Trophoblast cell (in vitro differentiated cells and primary cell): Measurements from ENCODE around the gene NTM.

ENCODE experiments used
- DNase-seq, 2 donors: peaks; one replicate each; pipeline ENCODE4 v3.0.0-alpha.2; 2016
- H2AFZ ChIP-seq: 2 replicates; pipeline ENCODE4 v1.6.1; 2013; ENCODE audit warnings: low read length, moderate library complexity, mild to moderate bottlenecking; ENCODE audit not compliant: insufficient read depth, poor library complexity
- H2AK5ac ChIP-seq: 2 replicates; pipeline ENCODE4 v1.6.1; 2013; ENCODE audit warnings: mild to moderate bottlenecking, low read length
- H2BK120ac ChIP-seq: 2 replicates; pipeline ENCODE4 v1.6.1; 2013; ENCODE audit warnings: low read length, mild to moderate bottlenecking, moderate library complexity; ENCODE audit not compliant: insufficient read depth, poor library complexity
- H2BK12ac ChIP-seq: 2 replicates; pipeline ENCODE4 v1.6.1; 2013; ENCODE audit warnings: mild to moderate bottlenecking, low read length, moderate library complexity
- H2BK5ac ChIP-seq: 2 replicates; pipeline ENCODE4 v1.6.1; 2013; ENCODE audit warnings: low read length, low read depth, moderate library complexity, mild to moderate bottlenecking; ENCODE audit not compliant: poor library complexity
- H3K14ac ChIP-seq: 2 replicates; pipeline ENCODE4 v1.6.1; 2013; ENCODE audit warnings: mild to moderate bottlenecking, low read length
- H3K18ac ChIP-seq: 2 replicates; pipeline ENCODE4 v1.6.1; 2013; ENCODE audit warnings: mild to moderate bottlenecking, low read length
- H3K23ac ChIP-seq: 2 replicates; pipeline ENCODE4 v1.6.1; 2013; ENCODE audit warnings: low read length
- H3K27ac ChIP-seq: 2 replicates; pipeline ENCODE4 v1.5.1; 2013; ENCODE audit warnings: low read depth, mild to moderate bottlenecking, inconsistent platforms, low read length, moderate library complexity
- H3K27me3 ChIP-seq: 2 replicates; pipeline ENCODE4 v1.6.1; 2013; ENCODE audit warnings: inconsistent platforms, mild to moderate bottlenecking, low read length, moderate library complexity; ENCODE audit not compliant: insufficient read depth
- H3K36me3 ChIP-seq, 2 experiments: 1 replicate in 1 of 2; 2 replicates in 1 of 2; pipeline ENCODE4 v1.6.1; 2013; ENCODE audit warnings: low read length in 2 of 2, mild to moderate bottlenecking in 2 of 2, moderate library complexity in 1 of 2; ENCODE audit not compliant: insufficient read depth in 2 of 2, control insufficient read depth in 1 of 2
- H3K4ac ChIP-seq: 2 replicates; pipeline ENCODE4 v1.6.1; 2013; ENCODE audit warnings: low read depth, mild to moderate bottlenecking, low read length, moderate library complexity
- H3K4me1 ChIP-seq, 2 experiments: 1 replicate in 1 of 2; 2 replicates in 1 of 2; pipeline ENCODE4 v1.6.1; 2013; ENCODE audit warnings: low read length in 2 of 2, mild to moderate bottlenecking in 2 of 2, moderate library complexity in 1 of 2; ENCODE audit not compliant: insufficient read depth in 2 of 2, control insufficient read depth in 1 of 2
- H3K4me2 ChIP-seq: 2 replicates; pipeline ENCODE4 v1.6.1; 2013; ENCODE audit warnings: inconsistent platforms, mild to moderate bottlenecking, low read length, moderate library complexity
- H3K4me3 ChIP-seq: 2 replicates; pipeline ENCODE4 v1.5.1; 2013; ENCODE audit warnings: mild to moderate bottlenecking, low read depth, low read length, inconsistent platforms
- H3K79me1 ChIP-seq: one replicate; pipeline ENCODE4 v1.6.1; 2013; ENCODE audit warnings: low read length
- H3K79me2 ChIP-seq: 2 replicates; pipeline ENCODE4 v1.6.1; 2013; ENCODE audit warnings: low read length, mild to moderate bottlenecking; ENCODE audit not compliant: control insufficient read depth, insufficient read depth, poor library complexity
- H3K9ac ChIP-seq: 2 replicates; pipeline ENCODE4 v1.6.1; 2013; ENCODE audit warnings: mild to moderate bottlenecking, low read length
- H3K9me3 ChIP-seq: 2 replicates; pipeline ENCODE4 v1.6.1; 2013; ENCODE audit warnings: low read depth, mild to moderate bottlenecking, control low read depth, inconsistent platforms, low read length; ENCODE audit not compliant: insufficient read depth
- H4K12ac ChIP-seq: 2 replicates; pipeline ENCODE4 v1.6.1; 2013; ENCODE audit warnings: low read depth, mild to moderate bottlenecking, low read length, moderate library complexity
- H4K8ac ChIP-seq: 2 replicates; pipeline ENCODE4 v1.6.1; 2013; ENCODE audit warnings: low read depth, mild to moderate bottlenecking, low read length, moderate library complexity
- H4K91ac ChIP-seq: one replicate; pipeline ENCODE4 v1.6.1; 2013; ENCODE audit warnings: low read depth, mild to moderate bottlenecking, low read length, moderate library complexity
- WGBS: extraction: QIAGEN DNeasy Blood & Tissue Kit; methylation state at CpG from one replicate; pipeline ENCODE4 v1.1.7; 2013; ENCODE audit warnings: missing lambda C conversion rate; ENCODE audit not compliant: insufficient read length, insufficient coverage; ENCODE audit errors: extremely low coverage; 5-methylcytosine and 5-hydroxymethylcytosine counted together

NTM gene

GRCh38 chr11:131476266-131476665, 105.9 kb downstream of the NTM start:
- no CpG with 5 or more reads among the region's 2 CpGs for WGBS
- no peaks in the 10 kb centered on the region for H3K27me3 ChIP-seq
- no peak overlapping the region for H3K4ac ChIP-seq
- H3K14ac ChIP-seq: no peak overlapping the region
- no peaks in the 10 kb centered on the region for H3K79me1 ChIP-seq
- H3K27ac ChIP-seq: no peak overlapping the region
- no peak overlapping the region for H3K4me2 ChIP-seq
- no peak overlapping the region for H3K18ac ChIP-seq
- no peak overlapping the region for H2BK120ac ChIP-seq
- no peak overlapping the region for H2BK5ac ChIP-seq
- no peak overlapping the region for H3K23ac ChIP-seq
- no peaks in the 10 kb centered on the region for H3K36me3 ChIP-seq
- DNase-seq: no peak
- no peaks in the 10 kb centered on the region for H3K4me1 ChIP-seq
- H2AFZ ChIP-seq: no peak overlapping the region
- no peak overlapping the region for H3K4me3 ChIP-seq
- H2AK5ac ChIP-seq: no peak overlapping the region
- no peaks in the 10 kb centered on the region for H3K9me3 ChIP-seq
- H4K12ac ChIP-seq: no peak overlapping the region
- no peak overlapping the region for H4K91ac ChIP-seq
- H3K9ac ChIP-seq: no peak overlapping the region
- no peak overlapping the region for H2BK12ac ChIP-seq
- H3K79me2 ChIP-seq: no peaks in the 10 kb centered on the region
- H4K8ac ChIP-seq: no peak overlapping the region

- Histone ChIP-seq H3K36me3 (no peaks in the 10 kb centered on the region), H3K18ac (no peak overlapping the region), H4K12ac (no peak overlapping the region), H3K4me3 (no peak overlapping the region), H3K27me3 (no peaks in the 10 kb centered on the region), H3K79me2 (no peaks in the 10 kb centered on the region), H2BK12ac (no peak overlapping the region), H3K9me3 (no peaks in the 10 kb centered on the region), H3K9ac (no peak overlapping the region), H3K79me1 (no peaks in the 10 kb centered on the region), H3K4ac (no peak overlapping the region), H2BK120ac (no peak overlapping the region), H3K4me1 (no peaks in the 10 kb centered on the region), H4K8ac (no peak overlapping the region), H3K4me2 (no peak overlapping the region), H3K14ac (no peak overlapping the region), H3K23ac (no peak overlapping the region), H4K91ac (no peak overlapping the region), H2AK5ac (no peak overlapping the region), H2BK5ac (no peak overlapping the region), H2AFZ (no peak overlapping the region), H3K27ac (no peak overlapping the region)
- DNase-seq: peak; percentile 65 to 97
- WGBS: no CpG with 5 or more reads among the region's 2 CpGs
Observed at GRCh38 chr11:131478341-131478740, 107.9 kb downstream of the NTM start.

GRCh38 chr11:131481303-131481702, 110.9 kb downstream of the NTM start:
- Histone ChIP-seq H3K23ac (no peak overlapping the region), H3K4me3 (no peak overlapping the region), H3K4ac (no peak overlapping the region), H3K4me1 (no peaks in the 10 kb centered on the region), H4K91ac (no peak overlapping the region), H2AFZ (no peak overlapping the region), H2BK12ac (no peak overlapping the region), H3K36me3 (no peaks in the 10 kb centered on the region), H3K9me3 (no peaks in the 10 kb centered on the region), H3K27me3 (no peaks in the 10 kb centered on the region), H2BK120ac (no peak overlapping the region), H3K18ac (no peak overlapping the region), H3K4me2 (no peak overlapping the region), H3K79me2 (no peaks in the 10 kb centered on the region), H4K8ac (no peak overlapping the region), H3K79me1 (no peaks in the 10 kb centered on the region), H2BK5ac (no peak overlapping the region), H2AK5ac (no peak overlapping the region), H3K9ac (no peak overlapping the region), H4K12ac (no peak overlapping the region), H3K14ac (no peak overlapping the region), H3K27ac (no peak overlapping the region)
- WGBS: no CpG with 5 or more reads among the region's 3 CpGs
- no peak for DNase-seq

- H3K18ac ChIP-seq: no peak overlapping the region
- H3K27me3 ChIP-seq: no peaks in the 10 kb centered on the region
- H3K79me2 ChIP-seq: no peaks in the 10 kb centered on the region
- H4K12ac ChIP-seq: no peak overlapping the region
- DNase-seq: no peak
- H3K9me3 ChIP-seq: no peaks in the 10 kb centered on the region
- no peak overlapping the region for H3K27ac ChIP-seq
- H4K91ac ChIP-seq: no peak overlapping the region
- no peak overlapping the region for H3K9ac ChIP-seq
- no peak overlapping the region for H2BK5ac ChIP-seq
- no peaks in the 10 kb centered on the region for H3K36me3 ChIP-seq
- H3K4me1 ChIP-seq: no peaks in the 10 kb centered on the region
- H3K4ac ChIP-seq: no peak overlapping the region
- H2AFZ ChIP-seq: no peak overlapping the region
- no peaks in the 10 kb centered on the region for H3K79me1 ChIP-seq
- H3K4me3 ChIP-seq: no peak overlapping the region
- H3K23ac ChIP-seq: no peak overlapping the region
- H2BK120ac ChIP-seq: no peak overlapping the region
- no peak overlapping the region for H3K4me2 ChIP-seq
- no peak overlapping the region for H2BK12ac ChIP-seq
- no peak overlapping the region for H4K8ac ChIP-seq
- H3K14ac ChIP-seq: no peak overlapping the region
- H2AK5ac ChIP-seq: no peak overlapping the region
- WGBS: no CpG with 5 or more reads among the region's 3 CpGs
Observed at GRCh38 chr11:131481971-131482370, 111.6 kb downstream of the NTM start.
